ENCODE data around the gene GTPBP6.
"Not testable (repeated sequence)": the region's sequence is repeated elsewhere in the genome, so short reads cannot be mapped to it uniquely, and the experiment has no call there.

The GTPBP6 gene

GRCh38 chrX:351324-351641 is 32.7 kb upstream of the GTPBP6 start:
- DNase-seq, result not testable (repeated sequence)

- DNase-seq, result no peak
Measured at GRCh38 chrX:350534-351323, 32.1 kb upstream of the GTPBP6 start.

- DNase-seq, result no peak
Measured at GRCh38 chrX:350148-350533, 31.5 kb upstream of the GTPBP6 start.

- no peak for DNase-seq
Measured at GRCh38 chrX:349702-350101, 31.1 kb upstream of the GTPBP6 start.

GRCh38 chrX:349196-349595 is 30.6 kb upstream of the GTPBP6 start:
- no peak for DNase-seq

- DNase-seq, result no peak
Measured at GRCh38 chrX:348461-349117, 30.0 kb upstream of the GTPBP6 start.

- no peak for DNase-seq
Measured at GRCh38 chrX:347351-348117, 28.9 kb upstream of the GTPBP6 start.

- no peak for DNase-seq
Measured at GRCh38 chrX:346034-346813, 27.6 kb upstream of the GTPBP6 start.

- no peak for DNase-seq
Measured at GRCh38 chrX:345020-345925, 26.7 kb upstream of the GTPBP6 start.

- DNase-seq, result no peak
Measured at GRCh38 chrX:344371-344901, 25.8 kb upstream of the GTPBP6 start.

- no peak for DNase-seq
Measured at GRCh38 chrX:341541-342101, 23.0 kb upstream of the GTPBP6 start.

GRCh38 chrX:340641-341423 is 22.2 kb upstream of the GTPBP6 start:
- DNase-seq, result no peak

- DNase-seq, result no peak
Measured at GRCh38 chrX:340121-340520, 21.5 kb upstream of the GTPBP6 start.

- DNase-seq, result no peak
Measured at GRCh38 chrX:338836-339400, 20.3 kb upstream of the GTPBP6 start.

GRCh38 chrX:338281-338835 is 19.8 kb upstream of the GTPBP6 start:
- no peak for DNase-seq

- DNase-seq, result no peak
Measured at GRCh38 chrX:337331-337831, 18.8 kb upstream of the GTPBP6 start.

GRCh38 chrX:336227-336626 is 17.6 kb upstream of the GTPBP6 start:
- DNase-seq, result no peak

- DNase-seq, result no peak
Measured at GRCh38 chrX:335758-336155, 17.2 kb upstream of the GTPBP6 start.

GRCh38 chrX:334971-335757 is 16.6 kb upstream of the GTPBP6 start:
- DNase-seq, result no peak
